Jurkat, Clone E6-1 (cell line): ENCODE data around the gene NAV3.
A peak's percentile ranks its signal among the peaks of the same experiment; 100 is the strongest.

ENCODE experiments used
- DNase-seq: peaks from one replicate; pipeline ENCODE4 v3.0.0-alpha.2; 2011; ENCODE audit warnings: low read depth, low spot score
- H3K4me3 ChIP-seq: 2 replicates; pipeline ENCODE4 v1.5.1; 2011; ENCODE audit warnings: mild to moderate bottlenecking, low read length, control low read depth, moderate library complexity

Gene NAV3

GRCh38 chr12:78146365-78146772 is 315.7 kb downstream of the NAV3 start:
- H3K4me3 ChIP-seq = no peak overlapping the region
- DNase-seq = peak; percentile 8

DNA sequence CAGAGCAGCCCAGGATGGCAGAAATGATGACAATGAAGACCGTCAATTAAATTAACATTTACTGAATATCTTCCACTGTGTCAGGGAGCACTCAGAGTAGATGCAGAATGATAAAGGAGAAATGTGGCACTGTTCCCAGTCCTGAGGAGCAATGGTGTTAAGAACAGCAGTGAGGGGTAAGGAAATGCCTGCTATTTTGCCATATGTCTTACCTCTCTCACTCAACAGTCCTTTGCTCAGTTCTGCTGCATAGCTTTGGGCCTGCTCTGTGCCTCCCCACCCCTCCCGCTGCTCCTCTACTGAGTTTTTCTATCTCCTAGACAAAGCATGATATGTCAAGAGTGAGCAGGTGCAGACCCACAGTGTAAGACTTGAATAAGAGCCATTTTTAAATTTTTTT is 318.8 kb downstream of the NAV3 start:
- DNase-seq = no peak
- H3K4me3 ChIP-seq = no peak overlapping the region

GRCh38 chr12:78155546-78155945 is 324.9 kb downstream of the NAV3 start:
- no peak for DNase-seq
- no peak overlapping the region for H3K4me3 ChIP-seq

DNA sequence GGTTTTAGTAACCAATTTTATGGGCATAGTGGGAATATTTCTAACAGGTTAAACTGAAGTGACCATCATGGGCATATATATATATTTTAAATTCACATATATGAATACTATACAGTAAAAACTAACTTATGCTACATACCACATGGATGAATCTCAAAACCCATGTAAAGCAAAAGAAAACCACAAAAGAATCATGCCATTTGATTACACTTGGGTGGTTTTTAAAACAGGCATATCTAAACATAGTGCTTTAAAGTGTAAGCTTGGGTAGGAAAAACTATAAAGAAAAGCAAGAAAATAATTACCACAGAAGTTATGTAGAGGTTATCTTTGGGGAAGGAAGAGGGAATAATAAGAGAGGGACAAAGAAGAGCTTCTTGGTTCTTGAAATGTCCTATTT is 326.1 kb downstream of the NAV3 start:
- DNase-seq = no peak

DNA sequence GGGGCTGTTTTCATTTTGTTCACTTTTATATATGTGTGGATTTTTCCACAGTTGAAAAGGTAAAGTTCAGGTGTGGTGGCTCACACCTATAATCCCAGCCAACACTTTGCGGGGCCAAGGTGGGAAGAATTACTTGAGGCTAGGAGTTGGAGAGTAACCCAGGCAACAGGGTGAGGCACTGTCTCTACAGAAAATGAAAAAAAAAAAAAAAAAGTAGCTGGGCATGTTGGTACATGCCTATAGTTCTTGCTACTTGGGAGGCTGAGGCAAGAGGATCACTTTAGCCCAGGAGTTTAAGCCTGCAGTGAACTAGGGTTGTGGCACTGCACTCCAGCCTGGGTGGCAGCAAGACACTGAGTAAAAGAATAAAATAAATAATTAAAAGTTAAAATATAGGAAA is 326.5 kb downstream of the NAV3 start:
- no peak for DNase-seq
- no peak overlapping the region for H3K4me3 ChIP-seq

More for the DNA sequence above, 326.1 kb downstream of the NAV3 start:
- H3K4me3 ChIP-seq = no peak overlapping the region

GRCh38 chr12:78164154-78164553 is 333.5 kb downstream of the NAV3 start:
- H3K4me3 ChIP-seq = no peak overlapping the region
- no peak for DNase-seq

GRCh38 chr12:78167510-78167909 is 336.8 kb downstream of the NAV3 start:
- H3K4me3 ChIP-seq = no peak overlapping the region
- no peak for DNase-seq

DNA sequence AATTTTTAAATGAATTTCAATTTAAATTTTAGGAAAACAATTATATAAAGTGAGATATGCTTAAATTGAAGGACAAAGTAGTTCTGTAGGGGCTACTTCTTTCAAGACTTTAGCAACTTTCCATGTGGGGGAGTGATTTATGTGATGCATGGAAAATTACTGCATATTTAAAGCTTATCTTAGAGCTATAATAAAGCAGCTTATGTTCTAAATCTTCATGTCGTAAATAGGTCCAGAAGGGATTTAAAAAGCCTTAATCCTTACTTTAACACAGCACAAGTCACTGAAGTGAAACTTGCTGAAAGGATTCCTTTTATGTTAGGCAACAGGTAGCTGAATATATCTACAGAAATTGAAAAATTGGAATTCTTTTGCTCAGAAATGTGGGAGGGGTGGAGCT is 340.4 kb downstream of the NAV3 start:
- no peak for DNase-seq

GRCh38 chr12:78176643-78177042 is 345.9 kb downstream of the NAV3 start:
- no peak overlapping the region for H3K4me3 ChIP-seq
- DNase-seq = no peak

More for the DNA sequence above, 340.4 kb downstream of the NAV3 start:
- no peak overlapping the region for H3K4me3 ChIP-seq

DNA sequence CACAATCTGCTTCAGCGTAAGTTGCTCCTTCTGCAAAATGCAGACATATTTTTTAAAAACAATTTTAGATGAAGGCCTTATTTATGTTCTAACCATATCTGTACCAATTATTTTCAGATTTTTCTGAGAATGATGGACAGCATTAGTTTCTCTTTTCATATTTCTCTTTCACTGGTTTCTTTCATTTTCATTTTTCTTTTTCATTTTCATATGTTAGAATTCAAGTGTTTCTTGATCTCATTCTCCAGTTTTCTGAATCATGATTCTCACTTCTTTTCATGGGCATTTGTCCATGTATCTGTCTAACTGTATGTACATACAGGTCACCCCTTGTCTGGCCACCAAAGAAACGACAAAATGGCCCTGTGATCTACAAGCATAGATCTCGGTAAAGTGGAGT is 346.6 kb downstream of the NAV3 start:
- no peak overlapping the region for H3K4me3 ChIP-seq
- DNase-seq = no peak

DNA sequence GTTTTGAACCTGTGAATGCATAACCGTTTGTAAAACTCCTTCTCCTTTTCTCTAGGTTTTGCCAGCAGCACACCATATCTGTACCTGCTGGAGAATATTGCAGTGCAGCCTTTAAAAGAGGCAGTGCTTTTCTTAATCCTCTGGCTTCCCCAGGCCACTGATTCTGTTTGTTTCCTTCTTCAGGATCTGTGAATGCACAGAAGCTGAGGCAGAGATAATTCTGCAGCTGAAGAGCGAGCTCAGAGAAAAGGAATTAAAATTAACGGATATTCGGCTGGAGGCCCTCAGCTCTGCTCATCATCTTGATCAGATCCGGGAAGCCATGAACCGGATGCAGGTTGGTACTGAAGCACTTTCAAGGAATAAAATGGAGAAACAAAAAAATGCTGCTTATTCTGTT is 348.7 kb downstream of the NAV3 start:
- DNase-seq = no peak
- no peak overlapping the region for H3K4me3 ChIP-seq

DNA sequence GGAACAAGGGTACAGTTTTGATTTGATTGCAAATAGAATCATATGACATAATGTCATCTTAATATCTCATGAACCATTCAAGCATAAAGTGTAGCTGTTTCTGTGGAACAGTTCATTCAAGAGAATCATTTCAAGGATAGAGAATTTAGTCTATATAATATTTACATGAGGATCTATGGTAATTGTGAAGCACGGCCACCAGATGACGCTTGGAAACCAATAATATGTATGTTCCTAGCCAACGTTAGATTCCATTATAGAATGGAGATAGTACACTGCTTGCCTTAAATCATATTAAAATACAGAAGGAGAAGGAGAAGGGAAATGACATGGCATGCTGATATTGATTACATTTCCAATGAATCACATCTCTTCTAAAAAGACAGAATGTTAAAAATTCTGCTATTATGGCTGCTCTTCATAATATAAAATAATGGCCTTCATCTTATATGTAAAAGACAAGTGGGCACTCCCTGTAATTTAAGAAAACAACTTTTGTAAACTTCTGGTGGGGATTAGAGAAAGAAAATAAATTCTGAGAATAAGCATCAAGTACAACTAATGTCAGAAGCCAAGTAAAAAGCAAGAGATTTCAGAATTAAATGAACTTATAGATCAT is 351.0 kb downstream of the NAV3 start:
- no peak overlapping the region for H3K4me3 ChIP-seq
- DNase-seq = peak; percentile 37

DNA sequence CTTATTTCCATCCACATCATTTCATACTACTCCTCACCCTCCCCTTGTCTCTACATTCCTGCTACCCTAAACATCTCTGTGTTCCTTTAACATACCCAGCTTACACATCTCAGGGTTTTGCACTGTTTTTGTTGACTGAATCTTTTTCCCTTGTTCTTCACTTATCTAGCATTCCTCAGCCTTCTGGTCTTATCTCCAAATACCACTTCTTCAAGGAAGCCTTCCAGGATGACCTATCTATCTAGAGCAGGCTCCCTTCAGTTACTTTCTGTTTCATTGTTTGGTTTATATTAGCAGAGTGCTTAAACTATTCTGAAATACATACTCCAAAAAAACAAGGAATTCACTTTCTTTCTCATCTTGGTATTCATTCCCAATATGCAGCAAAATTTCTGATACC is 353.1 kb downstream of the NAV3 start:
- no peak for DNase-seq

DNA sequence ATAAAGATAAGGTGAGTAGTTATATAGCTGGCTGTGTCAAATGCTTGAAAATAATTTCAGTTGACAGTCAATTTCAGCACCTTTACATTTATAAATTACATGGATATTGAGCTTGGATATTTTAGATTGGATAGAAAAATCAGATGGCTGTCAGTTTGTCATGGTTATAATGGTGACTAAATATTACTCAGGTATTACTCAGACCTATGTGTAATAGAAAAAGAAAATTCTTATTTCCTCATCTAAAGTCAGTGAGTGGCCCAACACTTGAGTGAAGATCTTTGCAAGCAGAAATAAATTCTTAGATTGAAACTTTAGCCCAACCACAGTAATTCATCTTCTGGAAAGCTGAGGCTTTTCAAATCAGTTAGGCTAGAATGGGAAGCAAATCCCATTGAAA is 354.4 kb downstream of the NAV3 start:
- DNase-seq = no peak
- H3K4me3 ChIP-seq = no peak overlapping the region

More for the DNA sequence above, 353.1 kb downstream of the NAV3 start:
- no peak overlapping the region for H3K4me3 ChIP-seq

GRCh38 chr12:78185651-78186050 is 355.0 kb downstream of the NAV3 start:
- DNase-seq = no peak

GRCh38 chr12:78186670-78187069 is 356.0 kb downstream of the NAV3 start:
- H3K4me3 ChIP-seq = no peak overlapping the region

More at GRCh38 chr12:78185651-78186050, 355.0 kb downstream of the NAV3 start:
- H3K4me3 ChIP-seq = no peak overlapping the region

DNA sequence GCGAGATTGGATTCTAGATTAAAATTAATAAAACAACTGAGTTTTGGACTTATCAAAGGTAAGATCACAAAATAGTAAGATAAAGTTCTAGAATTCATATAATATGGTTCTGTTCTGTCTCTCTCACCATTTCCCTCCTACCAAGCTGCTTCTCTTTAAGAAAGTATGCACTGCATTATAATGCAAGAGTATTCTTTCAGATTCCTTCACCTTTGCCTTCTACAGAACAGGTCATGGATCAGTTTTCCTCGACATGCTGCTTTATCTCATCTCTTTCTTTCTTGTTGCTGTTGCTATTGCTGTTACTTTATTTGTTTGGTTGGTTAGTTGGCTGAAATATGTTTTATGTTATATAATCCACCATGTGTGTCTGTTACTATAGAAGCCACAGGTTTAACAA is 357.0 kb downstream of the NAV3 start:
- no peak overlapping the region for H3K4me3 ChIP-seq
- DNase-seq = no peak

More at GRCh38 chr12:78186670-78187069, 356.0 kb downstream of the NAV3 start:
- no peak for DNase-seq

- no peak for DNase-seq
- no peak overlapping the region for H3K4me3 ChIP-seq
Measured at GRCh38 chr12:78189656-78190055, 359.0 kb downstream of the NAV3 start.

- no peak overlapping the region for H3K4me3 ChIP-seq
- no peak for DNase-seq
Measured at GRCh38 chr12:78191611-78192010, 360.9 kb downstream of the NAV3 start.

DNA sequence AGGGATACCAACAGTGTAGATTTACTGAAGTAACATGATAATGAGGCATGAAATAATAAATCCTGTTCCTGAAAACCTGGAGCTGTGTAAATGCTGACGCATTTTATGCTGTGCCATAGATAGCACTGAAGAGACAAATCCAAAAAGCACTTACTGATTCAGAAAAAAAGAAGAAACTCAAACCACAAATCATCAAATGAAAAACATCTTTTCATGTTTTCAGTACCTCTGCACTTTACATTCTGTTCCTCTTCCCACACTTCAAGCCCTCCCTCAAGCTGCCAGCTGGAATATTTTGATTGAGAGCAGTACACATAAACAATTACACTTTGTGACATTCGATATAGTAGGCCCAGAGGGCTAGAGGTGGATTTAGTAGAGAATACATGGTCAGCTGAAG is 362.3 kb downstream of the NAV3 start:
- no peak overlapping the region for H3K4me3 ChIP-seq
- DNase-seq = no peak

DNA sequence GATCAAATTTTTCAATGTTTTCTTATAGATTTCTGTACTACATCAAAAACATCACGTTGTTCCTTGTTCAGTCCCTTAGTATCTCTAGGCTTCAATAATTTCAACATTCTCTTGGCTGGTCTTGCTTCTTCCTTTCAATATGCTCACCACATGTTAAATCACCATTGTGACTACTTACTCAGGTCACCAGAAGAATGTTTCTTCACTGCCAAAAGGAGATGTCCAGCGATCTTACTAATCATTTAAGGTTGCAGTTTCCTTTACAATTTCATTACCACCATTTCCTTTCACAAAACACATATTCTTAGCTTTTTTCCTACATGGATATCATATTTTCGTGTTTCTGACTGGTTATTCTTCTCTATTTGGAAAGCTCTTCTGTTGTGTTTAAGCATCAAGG is 363.8 kb downstream of the NAV3 start:
- no peak for DNase-seq
- no peak overlapping the region for H3K4me3 ChIP-seq
